H1 (cell line): ENCODE results near the gene MMP13. TPM values are rescaled to one million over a fixed set of nuclear protein-coding genes. Genes with fewer than 3 reads are reported as not detected.

ENCODE experiments used
- CTCF ChIA-PET: fragments of 300-600 bp; sonication (Branson Sonifier 250); formaldehyde crosslinking; loops from one replicate; lab custom pipeline; 2021; ENCODE audit not compliant: partially characterized antibody; lab: Charles Lee
- POLR2A ChIA-PET: fragments of 300-600 bp; sonication (Branson Sonifier 250); formaldehyde crosslinking; loops from one replicate; lab custom pipeline; 2021; ENCODE audit warnings: inconsistent platforms; ENCODE audit not compliant: partially characterized antibody; lab: Charles Lee
- DNase-seq, 2 experiments: peaks; one replicate each; pipeline versions ENCODE4 v3.0.0 to v3.0.0-alpha.2; 2010 to 2022; ENCODE audit warnings: low spot score in 2 of 2, low read depth in 1 of 2, mixed read lengths in 1 of 2
- FAIRE-seq: peaks from 2 replicates; lab custom pipeline; 2011; peaks lifted over from hg19 to GRCh38; lab: Jason Lieb, UNC
- H2AFZ ChIP-seq: 2 replicates; pipeline ENCODE4 v1.8.1; 2012; ENCODE audit warnings: low read length, inconsistent platforms
- H2AK5ac ChIP-seq: 2 replicates; pipeline ENCODE4 v1.6.1; 2013; ENCODE audit warnings: low read depth, low read length
- H2BK120ac ChIP-seq: replicated peaks from 2 replicates; pipeline ENCODE3; 2013; ENCODE audit warnings: low read depth, low read length, inconsistent platforms
- H2BK12ac ChIP-seq: 2 replicates; pipeline ENCODE4 v1.6.1; 2013; ENCODE audit warnings: low read depth, low read length
- H2BK15ac ChIP-seq: 2 replicates; pipeline ENCODE4 v1.6.1; 2013; ENCODE audit warnings: low read length
- H2BK20ac ChIP-seq: 2 replicates; pipeline ENCODE4 v1.6.1; 2013; ENCODE audit warnings: low read length
- H2BK5ac ChIP-seq: 2 replicates; pipeline ENCODE4 v1.6.1; 2013; ENCODE audit warnings: low read depth, low read length
- H3K14ac ChIP-seq: 2 replicates; pipeline ENCODE4 v1.6.1; 2013; ENCODE audit warnings: inconsistent platforms; ENCODE audit not compliant: insufficient read length
- H3K18ac ChIP-seq: 2 replicates; pipeline ENCODE4 v1.6.1; 2013; ENCODE audit warnings: low read length; ENCODE audit errors: extremely low read depth
- H3K23ac ChIP-seq: 2 replicates; pipeline ENCODE4 v1.6.1; 2013; ENCODE audit warnings: inconsistent platforms; ENCODE audit not compliant: insufficient read length
- H3K23me2 ChIP-seq: 2 replicates; pipeline ENCODE4 v1.6.1; 2013; ENCODE audit warnings: low read depth, low read length
- H3K27ac ChIP-seq: 2 replicates; pipeline ENCODE4 v1.6.1; 2011; ENCODE audit warnings: low read depth, low read length, inconsistent platforms
- H3K27me3 ChIP-seq, 4 experiments: replicated peaks in 1 of 4; 1 replicate in 1 of 4; 2 replicates in 3 of 4; pipeline versions ENCODE4 v1.6.1 to v1.8.1; 2011 to 2013; ENCODE audit warnings: low read length in 3 of 4, mild to moderate bottlenecking in 3 of 4, inconsistent platforms in 2 of 4, mixed read lengths in 2 of 4, moderate library complexity in 1 of 4; ENCODE audit not compliant: control insufficient read depth in 3 of 4, insufficient read depth in 3 of 4; ENCODE audit errors: extremely low read depth in 1 of 4
- H3K36me3 ChIP-seq, 4 experiments: 2 replicates each; pipeline versions ENCODE4 v1.6.1 to v1.8.1; 2011 to 2013; ENCODE audit warnings: mild to moderate bottlenecking in 4 of 4, low read length in 3 of 4, moderate library complexity in 2 of 4, control low read depth in 1 of 4, inconsistent platforms in 1 of 4; ENCODE audit not compliant: insufficient read depth in 4 of 4, control insufficient read depth in 2 of 4
- H3K4ac ChIP-seq: replicated peaks from 2 replicates; pipeline ENCODE3; 2013; ENCODE audit warnings: low read length, low read depth, mixed read lengths, inconsistent platforms; ENCODE audit not compliant: insufficient read length
- H3K4me1 ChIP-seq, 4 experiments: replicated peaks in 1 of 4; 1 replicate in 1 of 4; 2 replicates in 3 of 4; pipeline versions ENCODE4 v1.6.1 to v1.8.1; 2011 to 2013; ENCODE audit warnings: low read length in 3 of 4, inconsistent platforms in 2 of 4, mixed read lengths in 1 of 4; ENCODE audit not compliant: insufficient read depth in 4 of 4, control insufficient read depth in 3 of 4
- H3K4me2 ChIP-seq, 2 experiments: 2 replicates each; pipeline versions ENCODE4 v1.6.1 to v1.8.1; 2011 to 2013; ENCODE audit warnings: low read depth in 2 of 2, low read length in 2 of 2, control low read depth in 1 of 2, inconsistent platforms in 1 of 2, mild to moderate bottlenecking in 1 of 2; ENCODE audit not compliant: insufficient read depth in 1 of 2
- H3K4me3 ChIP-seq, 4 experiments: fragments of 200-600, 300-600 bp in 1 of 4; sonication (generic), shearing (Covaris generic), sonication (Bioruptor Twin) in 1 of 4; 2 replicates each; pipeline versions ENCODE4 v1.5.1 to v1.8.1; 2011 to 2016; ENCODE audit warnings: low read length in 4 of 4, low read depth in 3 of 4, control low read depth in 2 of 4, inconsistent platforms in 2 of 4, mild to moderate bottlenecking in 2 of 4, mixed read lengths in 1 of 4, moderate library complexity in 1 of 4; ENCODE audit not compliant: insufficient read depth in 2 of 4; ENCODE audit errors: extremely low read depth in 1 of 4
- H3K56ac ChIP-seq: replicated peaks from 2 replicates; pipeline ENCODE3; 2013; ENCODE audit warnings: low read depth, mild to moderate bottlenecking, mixed read lengths, low read length, inconsistent platforms; ENCODE audit not compliant: insufficient read length
- H3K79me1 ChIP-seq: 2 replicates; pipeline ENCODE4 v1.6.1; 2013; ENCODE audit warnings: low read depth, low read length, control low read depth
- H3K79me2 ChIP-seq, 2 experiments: 2 replicates each; pipeline versions ENCODE4 v1.6.1 to v1.8.1; 2012 to 2013; ENCODE audit warnings: low read length in 2 of 2, mild to moderate bottlenecking in 2 of 2, inconsistent platforms in 1 of 2; ENCODE audit not compliant: insufficient read depth in 2 of 2, control insufficient read depth in 1 of 2
- H3K9ac ChIP-seq, 4 experiments: replicated peaks in 1 of 4; 1 replicate in 1 of 4; 2 replicates in 3 of 4; pipeline versions ENCODE4 v1.6.1 to v1.8.1; 2011 to 2013; ENCODE audit warnings: low read depth in 3 of 4, low read length in 3 of 4, control low read depth in 2 of 4, mild to moderate bottlenecking in 2 of 4, moderate library complexity in 2 of 4, inconsistent platforms in 1 of 4; ENCODE audit errors: extremely low read depth in 1 of 4
- H3K9me3 ChIP-seq, 2 experiments: 2 replicates each; pipeline versions ENCODE4 v1.6.1 to v1.8.1; 2012 to 2013; ENCODE audit warnings: mild to moderate bottlenecking in 2 of 2, moderate library complexity in 2 of 2, control low read depth in 1 of 2, inconsistent platforms in 1 of 2, low read depth in 1 of 2, low read length in 1 of 2, mixed read lengths in 1 of 2; ENCODE audit not compliant: insufficient read depth in 2 of 2
- H4K20me1 ChIP-seq, 2 experiments: replicated peaks in 1 of 2; 2 replicates each; pipeline versions ENCODE3 to v1.8.1; 2011 to 2013; ENCODE audit warnings: inconsistent platforms in 2 of 2, low read length in 2 of 2, mild to moderate bottlenecking in 1 of 2; ENCODE audit not compliant: insufficient read depth in 2 of 2, control insufficient read depth in 1 of 2
- H4K5ac ChIP-seq: 2 replicates; pipeline ENCODE4 v1.6.1; 2013; ENCODE audit warnings: low read length, low read depth, mixed read lengths, inconsistent platforms; ENCODE audit not compliant: insufficient read length
- H4K8ac ChIP-seq: 2 replicates; pipeline ENCODE4 v1.8.0; 2013; ENCODE audit warnings: mild to moderate bottlenecking, moderate library complexity, low read length, inconsistent platforms; ENCODE audit not compliant: insufficient read depth; ENCODE audit errors: extremely low read depth
- H4K91ac ChIP-seq: replicated peaks from 2 replicates; pipeline ENCODE3; 2013; ENCODE audit warnings: low read length, mixed read lengths, inconsistent platforms; ENCODE audit not compliant: insufficient read length
- CEBPB ChIP-seq: IDR thresholded peaks from 2 replicates; pipeline ENCODE4 v1.6.1; 2012; ENCODE audit warnings: low read depth, low read length
- CHD2 ChIP-seq: IDR thresholded peaks from 2 replicates; pipeline ENCODE4 v1.6.1; 2012; ENCODE audit warnings: low read length, improper control_type of control experiment
- EZH2 ChIP-seq: fragments of 200-600 bp; sonication (generic); IDR thresholded peaks from 2 replicates; pipeline ENCODE4 v1.7.1; 2012; ENCODE audit warnings: low read depth, mild to moderate bottlenecking, moderate library complexity, low read length, inconsistent platforms; ENCODE audit not compliant: severe bottlenecking
- FOSL1 ChIP-seq: IDR thresholded peaks from 2 replicates; pipeline ENCODE4 v1.6.1; 2011; ENCODE audit warnings: mild to moderate bottlenecking, low read depth, low read length, moderate library complexity; ENCODE audit not compliant: insufficient read depth
- GABPA ChIP-seq: IDR thresholded peaks from 2 replicates; pipeline ENCODE4 v1.6.1; 2011; ENCODE audit warnings: mild to moderate bottlenecking, low read length, moderate library complexity, borderline replicate concordance; ENCODE audit not compliant: insufficient read depth
- GTF2F1 ChIP-seq: IDR thresholded peaks from 2 replicates; pipeline ENCODE4 v1.6.1; 2012; ENCODE audit warnings: low read depth, low read length, improper control_type of control experiment, borderline replicate concordance
- HDAC2 ChIP-seq, 2 experiments: fragments of 300-600 bp in 1 of 2; sonication (generic) in 1 of 2; IDR thresholded peaks; 2 replicates each; pipeline ENCODE4 v1.6.1; 2011 to 2012; ENCODE audit warnings: low read depth in 2 of 2, low read length in 2 of 2, mild to moderate bottlenecking in 2 of 2, moderate library complexity in 2 of 2, borderline replicate concordance in 1 of 2, inconsistent platforms in 1 of 2
- KDM4A ChIP-seq: IDR thresholded peaks from one replicate; pipeline ENCODE4 v1.7.1; 2012; ENCODE audit warnings: low read depth, mild to moderate bottlenecking, moderate library complexity, low read length, inconsistent platforms; ENCODE audit not compliant: severe bottlenecking
- RXRA ChIP-seq: IDR thresholded peaks from 2 replicates; pipeline ENCODE4 v1.6.1; 2011; ENCODE audit warnings: low read depth, mild to moderate bottlenecking, low read length, moderate library complexity; ENCODE audit not compliant: insufficient read depth
- SIRT6 ChIP-seq: IDR thresholded peaks from one replicate; pipeline ENCODE4 v1.7.1; 2012; ENCODE audit warnings: low read length, inconsistent platforms
- SIX5 ChIP-seq: IDR thresholded peaks from 2 replicates; pipeline ENCODE4 v1.6.1; 2011; ENCODE audit warnings: mild to moderate bottlenecking, low read depth, low read length
- ZNF274 ChIP-seq: IDR thresholded peaks from 2 replicates; pipeline ENCODE4 v1.7.0; 2012; ENCODE audit warnings: low read length, borderline replicate concordance; ENCODE audit errors: extremely low read depth
- WGBS, 2 experiments: shearing (Covaris generic) in 1 of 2; methylation state at CpG; one replicate each; pipeline versions ENCODE4 v1.1.6 to v1.1.7; 2013 to 2015; ENCODE audit warnings: low lambda C conversion rate in 2 of 2, mixed read lengths in 2 of 2, inconsistent platforms in 1 of 2, low coverage in 1 of 2, missing lambda C conversion rate in 1 of 2; ENCODE audit not compliant: insufficient replicate concordance in 2 of 2, insufficient coverage in 1 of 2, insufficient read length in 1 of 2; ENCODE audit errors: extremely low coverage in 1 of 2, missing lambda C conversion rate in 1 of 2; 5-methylcytosine and 5-hydroxymethylcytosine counted together
- polyA plus RNA-seq, 7 experiments: library from polyadenylated mRNA; depleted of rRNA in 3 of 7; stranded (reverse) in 5 of 7; unstranded in 2 of 7; fragments of >200 nt in 5 of 7; fragments of 200-250 nt in 2 of 7; gene quantifications; 1 replicate in 5 of 7; 2 replicates in 1 of 7; 4 replicates in 1 of 7; pipeline versions ENCODE4 v1.2.1 to v1.2.3, GENCODE V29; 2011 to 2013; ENCODE audit warnings: missing spikeins in 2 of 7, mixed read lengths in 2 of 7
- total RNA-seq: library from RNA; stranded (reverse); fragmentation: NEBNext Ultra II Directional; extraction: Animal tissue kit (Norgen Biotek cat#: 25700); gene quantifications from 2 replicates; pipeline ENCODE4 v1.2.1, GENCODE V29; 2021
- TF ChIP-seq, protein P1 (sequence below): IDR thresholded peaks from 2 replicates; pipeline ENCODE4 v1.6.1; 2011; ENCODE audit warnings: low read depth, mild to moderate bottlenecking, low read length; ENCODE audit not compliant: insufficient read depth
- TF ChIP-seq, protein P2 (sequence below): IDR thresholded peaks from 2 replicates; pipeline ENCODE4 v1.6.1; 2012; ENCODE audit warnings: inconsistent platforms

The MMP13 gene
- total and polyA plus RNA-seq, 2 of the 8 experiments (the other 6 are each of a cell fraction or from before 2014, with no cell fraction given), result not detected

DNA sequence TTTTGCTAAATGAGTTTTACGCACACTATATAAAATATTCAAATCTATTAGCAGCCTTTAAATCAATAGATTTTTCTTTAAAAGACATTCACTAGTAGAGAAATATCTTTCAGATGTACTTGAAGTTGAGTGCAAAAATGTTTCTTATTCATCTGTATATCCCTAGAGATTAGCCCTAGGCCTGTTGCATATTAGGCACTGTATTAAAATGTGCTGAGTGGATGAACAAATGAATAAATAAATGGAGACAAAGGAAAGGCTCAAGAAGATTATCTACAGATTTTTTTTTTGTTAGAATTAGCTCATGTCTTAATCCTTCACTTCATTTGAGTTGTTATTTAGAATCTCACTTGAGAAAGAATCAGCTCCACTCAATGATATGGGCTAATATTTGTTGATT, 12.0 kb upstream of the MMP13 start:
- H2BK12ac ChIP-seq, result no peak overlapping the region
- no peak for FAIRE-seq
- H2AK5ac ChIP-seq, result no peak overlapping the region
- no peaks in the 10 kb centered on the region for H3K23me2 ChIP-seq
- 92% methylated on average over 1 of the region's 1 CpG; no CpG with 5 or more reads in 1 of the 2 experiments for WGBS, 2 experiments
- ChIA-PET CTCF (interaction anchor here (0.9 kb wide), 1 partner anchor 26 kb away, joined by 3 read pairs; no protein-coding TSS in a partner anchor), POLR2A (no interaction called here)
- no peak overlapping the region for H2AFZ ChIP-seq
- no peak overlapping the region for H4K91ac ChIP-seq
- H2BK120ac ChIP-seq, result no peak overlapping the region
- H3K27me3 ChIP-seq, result no peaks in the 10 kb centered on the region
- no peak overlapping the region for H4K5ac ChIP-seq
- H3K36me3 ChIP-seq, result no peaks in the 10 kb centered on the region
- no peak overlapping the region for H3K18ac ChIP-seq
- H2BK15ac ChIP-seq, result no peak overlapping the region
- H4K8ac ChIP-seq, result no peak overlapping the region
- no peaks in the 10 kb centered on the region for H3K79me2 ChIP-seq
- H3K4me1 ChIP-seq, result no peaks in the 10 kb centered on the region
- no peaks in the 10 kb centered on the region for H4K20me1 ChIP-seq
- H3K27ac ChIP-seq, result no peak overlapping the region
- H3K4me3 ChIP-seq, result no peak overlapping the region
- no peak overlapping the region for H2BK20ac ChIP-seq
- H3K4me2 ChIP-seq, result no peak overlapping the region
- H3K79me1 ChIP-seq, result no peaks in the 10 kb centered on the region
- no peak overlapping the region for H3K9ac ChIP-seq
- DNase-seq, result no peak
- H2BK5ac ChIP-seq, result no peak overlapping the region
- H3K4ac ChIP-seq, result no peak overlapping the region
- no peaks in the 10 kb centered on the region for H3K9me3 ChIP-seq
- no peak overlapping the region for H3K14ac ChIP-seq
- H3K56ac ChIP-seq, result no peak overlapping the region
- H3K23ac ChIP-seq, result no peak overlapping the region
- TF ChIP-seq EZH2 (no peak), ZNF274 (no peak), CEBPB (no peak), KDM4A (no peak), GABPA (no peak), RXRA (no peak), SIRT6 (no peak), FOSL1 (no peak), HDAC2 (IDR thresholded peaks at IDR 0.05; ENCODE audit: borderline replicate concordance in 1 of 2, low read depth in 2 of 2, low read length in 2 of 2) (no peak), CHD2 (no peak), SIX5 (no peak), GTF2F1 (no peak)
- TF ChIP-seq, protein P1, sequence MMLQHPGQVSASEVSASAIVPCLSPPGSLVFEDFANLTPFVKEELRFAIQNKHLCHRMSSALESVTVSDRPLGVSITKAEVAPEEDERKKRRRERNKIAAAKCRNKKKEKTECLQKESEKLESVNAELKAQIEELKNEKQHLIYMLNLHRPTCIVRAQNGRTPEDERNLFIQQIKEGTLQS, result no peak
- TF ChIP-seq, protein P2, sequence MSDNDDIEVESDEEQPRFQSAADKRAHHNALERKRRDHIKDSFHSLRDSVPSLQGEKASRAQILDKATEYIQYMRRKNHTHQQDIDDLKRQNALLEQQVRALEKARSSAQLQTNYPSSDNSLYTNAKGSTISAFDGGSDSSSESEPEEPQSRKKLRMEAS, result no peak
